BLaER1 (cell line): Measurements from ENCODE around the gene GPBAR1.

Experiments used
- H3K27ac ChIP-seq: shearing (Covaris generic); formaldehyde crosslinking; 2 replicates; pipeline ENCODE4 v1.8.1; 2022
- H3K27me3 ChIP-seq: shearing (Covaris generic); formaldehyde crosslinking; 2 replicates; pipeline ENCODE4 v1.8.1; 2022
- H3K36me3 ChIP-seq: shearing (Covaris generic); formaldehyde crosslinking; 2 replicates; pipeline ENCODE4 v1.8.1; 2022
- H3K4me1 ChIP-seq: shearing (Covaris generic); formaldehyde crosslinking; 2 replicates; pipeline ENCODE4 v1.8.1; 2022
- H3K4me2 ChIP-seq: shearing (Covaris generic); formaldehyde crosslinking; 2 replicates; pipeline ENCODE4 v1.8.1; 2022
- H3K4me3 ChIP-seq: shearing (Covaris generic); formaldehyde crosslinking; 2 replicates; pipeline ENCODE4 v1.8.1; 2022
- H3K9ac ChIP-seq: shearing (Covaris generic); formaldehyde crosslinking; 2 replicates; pipeline ENCODE4 v1.8.1; 2022
- H3K9me3 ChIP-seq: shearing (Covaris generic); formaldehyde crosslinking; 2 replicates; pipeline ENCODE4 v1.8.1; 2022
- H4K20me1 ChIP-seq: shearing (Covaris generic); formaldehyde crosslinking; 2 replicates; pipeline ENCODE4 v1.8.1; 2022
- Cebpa-rat ChIP-seq: shearing (Covaris generic); IDR thresholded peaks from 2 replicates; pipeline ENCODE4 v1.8.1; 2022

Gene GPBAR1

DNA sequence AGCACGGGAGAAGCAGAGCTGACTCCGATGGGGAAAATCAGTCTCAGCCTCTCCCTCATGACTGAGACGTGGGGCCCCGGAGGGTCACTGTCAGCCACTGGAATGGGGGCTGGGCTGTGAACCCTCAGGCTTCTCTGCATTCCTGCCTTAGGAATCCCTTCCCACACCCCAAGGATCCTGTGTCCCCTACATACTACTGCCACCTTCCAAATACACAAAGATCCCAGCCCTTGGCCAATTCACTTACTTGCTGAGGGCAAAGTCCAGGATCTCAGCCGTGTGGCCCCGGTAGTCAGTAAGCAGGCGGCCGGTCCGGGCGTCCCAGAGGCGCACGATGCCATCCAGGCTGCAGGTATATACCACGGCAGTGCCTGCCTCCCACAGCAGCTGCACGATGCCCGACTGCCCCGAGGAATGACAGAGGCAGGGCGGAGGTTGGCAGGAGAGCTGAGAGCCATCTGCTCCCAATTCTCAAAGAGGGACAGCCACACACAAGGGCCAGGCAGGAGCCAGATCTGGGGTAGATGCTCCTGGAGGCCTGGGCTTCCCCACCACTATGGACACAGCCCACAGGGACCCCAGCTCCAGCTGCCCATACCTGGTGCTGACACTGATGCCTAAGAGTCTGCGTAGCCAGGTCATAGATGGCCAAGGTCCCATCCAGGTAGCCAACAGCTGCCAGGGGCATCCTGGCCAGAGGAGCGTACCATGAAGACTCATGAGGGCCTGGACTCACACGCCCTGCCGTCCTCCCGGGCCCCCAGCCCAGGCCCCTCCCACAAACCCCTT, 4.2 kb downstream of the GPBAR1 start:
- Histone ChIP-seq H4K20me1 (peaks cover 51% of the 10 kb centered on the region), H3K27ac (0 out of 2 replicates have a peak overlapping the region, but pooled peaks have one; percentile 30), H3K4me1 (peaks cover 52% of the 10 kb centered on the region), H3K9me3 (no peaks in the 10 kb centered on the region), H3K4me3 (no peak overlapping the region), H3K36me3 (peaks cover 58% of the 10 kb centered on the region), H3K4me2 (peak overlapping the region; percentile 17; the same call in 1 of the 2 replicates), H3K9ac (peak overlapping the region; percentile 29; the same call in 1 of the 2 replicates), H3K27me3 (no peaks in the 10 kb centered on the region)
- no peak for TF ChIP-seq Cebpa-rat

DNA sequence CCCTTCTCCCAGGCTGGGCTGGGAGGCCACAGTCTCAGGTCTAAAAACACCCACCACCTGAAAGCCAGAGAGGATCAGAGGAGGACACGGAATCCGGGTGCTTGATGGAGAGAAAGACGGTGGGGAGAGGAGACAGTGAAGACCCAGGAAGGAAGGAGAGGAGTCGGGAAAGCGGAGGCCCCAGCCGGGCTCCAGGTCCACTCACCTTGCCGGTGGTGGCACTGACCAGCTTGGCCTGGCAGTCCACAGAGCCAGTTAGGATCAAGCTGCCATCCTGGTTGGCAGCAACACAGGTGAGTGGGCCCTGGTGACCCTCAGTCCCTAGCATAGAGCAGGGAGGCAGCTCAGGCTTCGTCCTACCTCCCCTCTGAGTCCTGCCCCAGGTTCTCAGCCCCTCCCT, 4.8 kb downstream of the GPBAR1 start:
- Histone ChIP-seq H3K9ac (no peak overlapping the region), H3K27me3 (no peaks in the 10 kb centered on the region), H4K20me1 (peaks cover 51% of the 10 kb centered on the region), H3K27ac (no peak overlapping the region), H3K4me1 (peaks cover 52% of the 10 kb centered on the region), H3K4me2 (no peak overlapping the region), H3K36me3 (peaks cover 58% of the 10 kb centered on the region), H3K4me3 (no peak overlapping the region), H3K9me3 (no peaks in the 10 kb centered on the region)
- TF ChIP-seq Cebpa-rat, result no peak

DNA sequence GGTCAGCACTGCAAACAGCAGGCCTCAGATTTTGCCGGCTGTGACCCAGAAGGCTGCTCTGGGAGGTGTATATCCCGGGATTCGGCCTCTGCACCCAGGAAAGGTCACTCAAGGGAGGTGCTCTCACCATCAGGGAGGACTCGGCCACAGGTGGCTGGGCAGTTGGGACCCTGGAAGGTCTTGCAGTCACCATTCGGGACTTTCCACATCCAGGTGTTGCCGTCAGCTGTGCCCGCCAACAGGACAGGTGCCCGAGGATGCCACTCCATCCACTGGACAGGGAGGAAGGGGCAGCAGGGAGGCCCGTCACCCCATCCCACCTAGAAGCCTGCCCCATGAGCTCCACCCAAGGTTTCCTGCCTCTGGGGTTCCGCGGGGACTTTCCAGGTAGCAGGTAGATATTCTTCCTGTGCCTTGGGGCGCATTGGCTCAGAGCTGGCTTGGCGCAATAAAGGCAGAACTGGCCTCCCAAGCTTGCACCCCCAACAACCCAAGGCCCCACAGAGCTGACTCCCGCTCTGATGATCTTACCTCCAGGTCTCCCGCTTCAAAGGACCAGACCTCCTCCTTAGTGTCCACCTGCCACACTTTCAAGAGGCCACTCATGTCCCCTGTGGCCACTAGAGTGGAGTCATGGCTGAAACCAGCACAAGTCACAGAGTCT, 5.6 kb downstream of the GPBAR1 start:
- peaks cover 52% of the 10 kb centered on the region for H3K4me1 ChIP-seq
- no peak overlapping the region for H3K9ac ChIP-seq
- no peak overlapping the region for H3K4me3 ChIP-seq
- H3K9me3 ChIP-seq, result no peaks in the 10 kb centered on the region
- no peak overlapping the region for H3K27ac ChIP-seq
- no peak overlapping the region for H3K4me2 ChIP-seq
- no peaks in the 10 kb centered on the region for H3K27me3 ChIP-seq
- H4K20me1 ChIP-seq, result peaks cover 51% of the 10 kb centered on the region
- peaks cover 58% of the 10 kb centered on the region for H3K36me3 ChIP-seq
- no peak for TF ChIP-seq Cebpa-rat

DNA sequence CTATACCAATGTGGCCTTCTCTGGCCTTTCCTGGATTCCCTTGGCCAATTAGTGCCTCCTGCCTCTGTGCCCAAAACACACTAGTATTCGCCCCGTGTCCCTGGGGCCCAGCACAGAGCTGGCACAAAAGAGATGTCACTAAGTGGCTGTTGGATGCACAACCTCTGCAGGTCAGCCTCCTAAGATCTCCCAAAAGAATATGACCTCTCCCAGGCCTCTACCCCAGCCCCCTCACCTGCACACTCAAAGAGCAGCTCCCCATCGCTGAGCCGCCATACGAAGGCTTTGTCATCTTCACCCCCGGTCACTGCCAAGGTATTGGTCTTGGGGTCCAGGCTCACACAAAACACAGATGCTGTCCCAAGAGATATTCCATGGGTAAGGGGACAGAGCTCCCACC, 6.4 kb downstream of the GPBAR1 start:
- Histone ChIP-seq H3K9ac (no peak overlapping the region), H3K27ac (no peak overlapping the region), H4K20me1 (peaks cover 51% of the 10 kb centered on the region), H3K36me3 (peaks cover 58% of the 10 kb centered on the region), H3K4me1 (peaks cover 52% of the 10 kb centered on the region), H3K4me3 (no peak overlapping the region), H3K27me3 (no peaks in the 10 kb centered on the region), H3K4me2 (no peak overlapping the region), H3K9me3 (no peaks in the 10 kb centered on the region)
- TF ChIP-seq Cebpa-rat, result no peak

DNA sequence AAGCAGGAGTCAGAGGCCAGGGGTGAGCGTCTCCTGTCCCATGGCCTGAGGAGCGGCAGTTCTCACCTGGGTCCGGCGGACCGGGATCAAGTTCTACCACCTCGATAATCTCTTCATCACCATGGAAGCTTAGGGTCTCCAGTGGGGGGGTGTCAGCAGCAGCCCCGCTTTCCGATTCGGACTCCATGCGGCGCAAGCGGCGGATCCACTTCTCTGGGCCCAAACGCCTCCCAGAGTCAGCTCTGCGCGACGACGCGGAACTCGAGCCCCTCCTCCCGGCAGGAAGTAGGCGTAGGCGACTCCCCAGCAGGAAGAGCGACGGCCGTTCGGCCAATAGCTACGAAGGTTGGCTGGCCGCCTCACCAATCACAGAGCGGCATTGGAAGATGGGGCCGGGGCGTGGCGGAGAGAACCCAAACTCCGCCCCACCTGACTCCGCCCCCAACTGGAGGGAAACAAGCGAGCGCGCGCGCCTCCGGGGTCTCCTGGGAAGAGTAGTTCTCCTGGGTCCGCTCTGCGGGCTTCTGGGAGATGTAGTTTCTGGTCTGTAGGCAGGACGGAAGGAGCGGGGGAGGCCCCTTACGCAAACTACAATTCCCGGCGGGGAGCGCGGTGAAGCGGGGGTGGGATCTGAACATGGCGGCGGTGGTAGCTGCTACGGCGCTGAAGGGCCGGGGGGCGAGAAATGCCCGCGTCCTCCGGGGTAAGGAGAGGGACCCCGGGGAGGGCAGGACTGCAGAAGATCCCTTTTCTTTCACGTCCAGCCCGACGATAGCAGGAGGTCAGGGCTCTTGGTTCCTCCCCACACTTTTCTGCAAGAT, 9.3 kb downstream of the GPBAR1 start, which contains the start of the genes AAMP and PNKD:
AAMP (minus strand) TSS at position 238 of the 821 bp plus-strand sequence; CDS start at position 187, 51 bp downstream.
PNKD (plus strand) TSS at position 620 of the 821 bp plus-strand sequence; CDS start at position 637, 17 bp downstream.
- H3K4me2 ChIP-seq, result peak within 1 kb of the TSS; percentile 98
- no peaks in the 10 kb centered on the region for H3K9me3 ChIP-seq
- H3K27ac ChIP-seq, result peak within 1 kb of the TSS; percentile 90
- peak within 1 kb of the TSS; percentile 84 for H3K4me3 ChIP-seq
- H3K4me1 ChIP-seq, result peaks cover 39% of the 10 kb centered on the region
- peaks cover 44% of the 10 kb centered on the region for H4K20me1 ChIP-seq
- H3K27me3 ChIP-seq, result no peaks in the 10 kb centered on the region
- H3K9ac ChIP-seq, result peak within 1 kb of the TSS; percentile 89
- peaks cover 49% of the 10 kb centered on the region for H3K36me3 ChIP-seq
- TF ChIP-seq Cebpa-rat, result no peak

DNA sequence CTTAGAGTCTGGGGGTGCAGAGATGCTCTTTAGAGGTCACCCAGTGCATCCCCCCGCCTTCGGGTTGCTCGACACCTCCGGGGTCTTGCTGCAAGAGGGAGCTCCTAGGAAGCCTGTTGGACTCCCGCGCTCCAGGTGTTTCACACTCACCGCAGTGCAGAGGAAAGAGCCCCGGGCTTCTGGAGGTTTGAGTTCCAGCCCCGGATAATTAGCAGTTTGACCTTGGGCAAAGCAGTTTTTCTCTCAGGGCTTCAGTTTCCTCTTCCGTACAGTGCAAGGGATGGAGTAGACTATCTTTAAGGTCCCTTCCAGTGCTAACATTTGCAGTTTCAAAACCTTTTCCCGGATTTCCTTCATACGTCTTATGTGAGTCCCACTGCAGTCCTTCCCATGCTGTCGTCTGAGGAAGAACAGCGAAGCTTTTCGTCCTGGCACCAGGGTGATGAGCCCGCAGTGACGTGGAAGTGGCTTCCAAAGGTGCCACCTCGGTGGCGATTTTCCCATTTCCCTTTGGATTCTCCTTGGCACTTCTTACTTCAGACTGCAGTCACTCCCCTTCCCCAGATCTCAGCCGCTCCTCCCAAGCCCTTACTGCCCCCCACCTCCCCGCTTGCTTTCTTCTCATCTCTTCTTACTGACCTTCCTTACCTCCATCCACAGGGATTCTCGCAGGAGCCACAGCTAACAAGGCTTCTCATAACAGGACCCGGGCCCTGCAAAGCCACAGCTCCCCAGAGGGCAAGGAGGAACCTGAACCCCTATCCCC, 10.1 kb downstream of the GPBAR1 start:
- Histone ChIP-seq H3K9me3 (no peaks in the 10 kb centered on the region), H3K36me3 (peaks cover 49% of the 10 kb centered on the region), H3K4me3 (peak overlapping the region; percentile 84), H4K20me1 (peaks cover 36% of the 10 kb centered on the region), H3K9ac (peak overlapping the region; percentile 81), H3K27me3 (no peaks in the 10 kb centered on the region), H3K4me2 (peak overlapping the region; percentile 94), H3K4me1 (peaks cover 39% of the 10 kb centered on the region), H3K27ac (peak overlapping the region; percentile 55)
- no peak for TF ChIP-seq Cebpa-rat

DNA sequence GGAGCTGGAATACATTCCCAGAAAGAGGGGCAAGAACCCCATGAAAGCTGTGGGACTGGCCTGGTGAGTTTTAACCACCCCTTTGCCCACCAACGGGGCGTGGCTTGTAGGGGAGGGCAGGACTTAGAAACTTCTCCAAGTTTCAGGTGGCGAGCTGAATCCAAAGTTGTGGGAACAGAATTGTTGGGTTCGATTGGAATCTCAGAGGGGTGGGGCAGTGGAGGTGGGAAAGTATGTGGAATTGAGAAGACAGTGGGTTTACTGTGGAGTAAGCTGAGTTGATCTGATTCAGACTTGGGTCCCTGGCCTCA, 10.6 kb downstream of the GPBAR1 start:
- Histone ChIP-seq H3K4me1 (peaks cover 39% of the 10 kb centered on the region), H3K9ac (peak overlapping the region; percentile 81), H3K27ac (peak overlapping the region; percentile 55; the same call in 1 of the 2 replicates), H4K20me1 (peaks cover 31% of the 10 kb centered on the region), H3K4me3 (peak overlapping the region; percentile 84), H3K27me3 (no peaks in the 10 kb centered on the region), H3K9me3 (no peaks in the 10 kb centered on the region), H3K36me3 (peaks cover 49% of the 10 kb centered on the region), H3K4me2 (peak overlapping the region; percentile 94)
- TF ChIP-seq Cebpa-rat, result no peak

DNA sequence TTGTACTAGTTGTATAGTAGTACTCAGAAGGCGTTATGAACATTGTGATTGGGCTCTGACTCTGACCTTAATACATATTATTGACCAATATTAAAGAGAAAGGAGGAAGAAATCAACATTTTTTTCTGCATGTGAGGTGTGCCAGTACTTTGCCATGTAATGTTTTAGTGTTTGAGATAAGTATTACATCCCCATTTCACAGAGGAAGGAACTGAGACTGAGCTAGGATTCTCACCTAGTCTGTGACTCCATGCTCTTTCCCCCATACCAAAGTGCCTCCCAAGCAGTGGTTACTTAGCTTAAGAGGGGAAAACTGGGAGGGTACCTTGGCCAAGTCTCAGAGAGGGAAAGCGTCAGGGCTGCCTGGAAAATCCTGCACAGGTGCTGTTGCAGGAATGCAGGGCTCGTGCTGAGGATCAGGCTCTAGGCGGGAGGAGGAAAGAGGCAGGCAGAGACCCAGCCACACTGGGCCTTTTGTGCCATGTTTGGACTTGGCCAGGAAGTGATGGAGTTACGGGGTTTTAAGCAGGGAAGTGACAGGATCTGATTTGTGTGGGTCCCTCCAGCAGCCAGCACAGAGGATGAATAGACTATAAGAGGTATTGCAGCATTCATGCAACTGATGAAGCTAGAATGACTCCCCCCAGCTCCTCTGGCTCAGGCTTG, 11.2 kb downstream of the GPBAR1 start:
- no peak overlapping the region for H3K27ac ChIP-seq
- H3K4me2 ChIP-seq, result peak overlapping the region; percentile 94
- H3K4me3 ChIP-seq, result peak overlapping the region; percentile 84; the same call in 1 of the 2 replicates
- peaks cover 49% of the 10 kb centered on the region for H3K36me3 ChIP-seq
- H4K20me1 ChIP-seq, result peaks cover 25% of the 10 kb centered on the region
- TF ChIP-seq Cebpa-rat, result no peak
- no peak overlapping the region for H3K9ac ChIP-seq
- H3K4me1 ChIP-seq, result peaks cover 39% of the 10 kb centered on the region
- H3K9me3 ChIP-seq, result no peaks in the 10 kb centered on the region
- no peaks in the 10 kb centered on the region for H3K27me3 ChIP-seq
